H1 (cell line): ENCODE measurements around the gene CD81. TPM values are rescaled to one million over a fixed set of nuclear protein-coding genes. Genes with fewer than 3 reads are reported as not detected.

Experiments
- ASH2L ChIP-seq: fragments of 200-600, 300-600 bp; sonication (generic); IDR thresholded peaks from one replicate; pipeline ENCODE4 v1.7.1; 2017; ENCODE audit warnings: low read length
- BRCA1 ChIP-seq: IDR thresholded peaks from 2 replicates; pipeline ENCODE4 v1.6.1; 2012; ENCODE audit warnings: low read depth, low read length, improper control_type of control experiment
- CBX5 ChIP-seq: fragments of 300-800, 300-1000 bp; sonication (generic); IDR thresholded peaks from 2 replicates; pipeline ENCODE4 v1.7.1; 2016; ENCODE audit warnings: antibody characterized with exemption, low read length, low read depth
- CBX8 ChIP-seq: fragments of 300-800, 300-1000 bp; sonication (generic); IDR thresholded peaks from 2 replicates; pipeline ENCODE4 v1.7.1; 2016; ENCODE audit warnings: low read depth, low read length, borderline replicate concordance
- CHD1 ChIP-seq: IDR thresholded peaks from 2 replicates; pipeline ENCODE4 v1.6.1; 2012; ENCODE audit warnings: low read depth, low read length, improper control_type of control experiment
- CHD7 ChIP-seq: fragments of 300-600 bp; sonication (generic); IDR thresholded peaks from 2 replicates; pipeline ENCODE4 v1.7.1; 2012; ENCODE audit warnings: low read length, moderate library complexity, mild to moderate bottlenecking, inconsistent platforms; ENCODE audit not compliant: insufficient replicate concordance
- FOSL1 ChIP-seq: IDR thresholded peaks from 2 replicates; pipeline ENCODE4 v1.6.1; 2011; ENCODE audit warnings: mild to moderate bottlenecking, low read depth, low read length, moderate library complexity; ENCODE audit not compliant: insufficient read depth
- POLR2A ChIP-seq, 2 experiments: IDR thresholded peaks; 1 replicate in 1 of 2; 2 replicates in 1 of 2; pipeline ENCODE4 v1.6.1; 2011; ENCODE audit warnings: low read depth in 2 of 2, low read length in 2 of 2, mild to moderate bottlenecking in 2 of 2; ENCODE audit errors: control extremely low read depth in 1 of 2
- RAD21 ChIP-seq, 2 experiments: IDR thresholded peaks in 1 of 2; conservative IDR thresholded peaks in 1 of 2; 2 replicates each; pipeline ENCODE4 v1.6.1; 2011; ENCODE audit warnings: low read depth in 2 of 2, low read length in 2 of 2, improper control_type of control experiment in 1 of 2, inconsistent platforms in 1 of 2, mild to moderate bottlenecking in 1 of 2, moderate library complexity in 1 of 2
- RBBP5 ChIP-seq: IDR thresholded peaks from 2 replicates; pipeline ENCODE4 v1.7.1; 2012; ENCODE audit warnings: low read depth, mild to moderate bottlenecking, inconsistent platforms, low read length, moderate library complexity, borderline replicate concordance
- SIN3A ChIP-seq, 2 experiments: IDR thresholded peaks in 1 of 2; conservative IDR thresholded peaks in 1 of 2; 2 replicates each; pipeline ENCODE4 v1.6.1; 2011 to 2012; ENCODE audit warnings: low read length in 2 of 2, improper control_type of control experiment in 1 of 2, low read depth in 1 of 2, mild to moderate bottlenecking in 1 of 2
- SUZ12 ChIP-seq: fragments of 200-600 bp; sonication (generic); IDR thresholded peaks from 2 replicates; pipeline ENCODE4 v1.6.1; 2012; ENCODE audit warnings: mild to moderate bottlenecking, inconsistent platforms, low read length, moderate library complexity, mixed read lengths
- polyA plus RNA-seq, 7 experiments: library from polyadenylated mRNA; depleted of rRNA in 3 of 7; stranded (reverse) in 5 of 7; unstranded in 2 of 7; fragments of >200 nt in 5 of 7; fragments of 200-250 nt in 2 of 7; gene quantifications; 1 replicate in 5 of 7; 2 replicates in 1 of 7; 4 replicates in 1 of 7; pipeline versions ENCODE4 v1.2.1 to v1.2.3, GENCODE V29; 2011 to 2013; ENCODE audit warnings: missing spikeins in 2 of 7, mixed read lengths in 2 of 7
- total RNA-seq: library from RNA; stranded (reverse); fragmentation: NEBNext Ultra II Directional; extraction: Animal tissue kit (Norgen Biotek cat#: 25700); gene quantifications from 2 replicates; pipeline ENCODE4 v1.2.1, GENCODE V29; 2021

Gene CD81
- total and polyA plus RNA-seq, 2 of the 8 experiments (the other 6 are each of a cell fraction or from before 2014, with no cell fraction given), result 238 to 309 TPM

- TF ChIP-seq CHD7 (no peak), RAD21 (IDR thresholded peaks at IDR 0.05 in 1 of 2, conservative IDR thresholded peaks at IDR 0.05 in 1 of 2; ENCODE audit: low read depth in 2 of 2, low read length in 2 of 2) (no peak), ASH2L (no peak), FOSL1 (no peak), POLR2A (IDR thresholded peaks at IDR 0.05; ENCODE audit: control extremely low read depth in 1 of 2, low read depth in 2 of 2, low read length in 2 of 2) (no peak), CHD1 (no peak), BRCA1 (no peak), SIN3A (conservative IDR thresholded peaks at IDR 0.05 in 1 of 2, IDR thresholded peaks at IDR 0.05 in 1 of 2; ENCODE audit: low read depth in 1 of 2, low read length in 2 of 2) (no peak), RBBP5 (no peak), CBX5 (no peak), CBX8 (no peak), SUZ12 (no peak)
Measured at GRCh38 chr11:2348986-2349385, 28.1 kb upstream of the CD81 start (continued).
